Stimulated activated CD8-positive, alpha-beta memory T cell treated with anti-CD3 and anti-CD28 coated beads, Interleukin-15, amount 100 ng/mL, for 4 hours (primary cell): ENCODE measurements around the gene FCN1.

Experiments
- DNase-seq, 2 donors: peaks; one replicate each; pipeline ENCODE4 v3.0.0-alpha.2; 2020; ENCODE audit warnings: low read depth in 2 of 2

Gene FCN1

DNA sequence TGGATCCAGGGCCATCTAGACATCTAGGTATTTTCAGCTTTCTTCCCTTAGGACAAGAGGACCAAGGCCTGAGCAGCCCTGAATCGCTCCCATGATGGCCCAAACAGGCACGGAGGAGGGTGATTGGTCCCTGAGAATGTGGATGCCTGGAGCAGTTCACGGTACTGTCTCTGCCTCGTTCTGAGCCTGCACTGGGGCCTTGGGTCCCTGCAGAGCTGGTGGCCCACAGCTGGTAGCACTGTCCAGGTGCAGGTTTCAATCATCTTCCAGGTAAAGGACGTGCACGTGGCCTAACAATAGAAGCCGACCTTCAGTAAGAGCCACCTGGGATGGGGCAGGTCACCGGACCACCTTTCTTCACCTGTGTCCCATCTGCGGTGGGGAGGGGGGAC is 19.4 kb upstream of the FCN1 start:
- no peak for DNase-seq

GRCh38 chr9:134936346-134937163 is 18.8 kb upstream of the FCN1 start:
- DNase-seq, result no peak

DNA sequence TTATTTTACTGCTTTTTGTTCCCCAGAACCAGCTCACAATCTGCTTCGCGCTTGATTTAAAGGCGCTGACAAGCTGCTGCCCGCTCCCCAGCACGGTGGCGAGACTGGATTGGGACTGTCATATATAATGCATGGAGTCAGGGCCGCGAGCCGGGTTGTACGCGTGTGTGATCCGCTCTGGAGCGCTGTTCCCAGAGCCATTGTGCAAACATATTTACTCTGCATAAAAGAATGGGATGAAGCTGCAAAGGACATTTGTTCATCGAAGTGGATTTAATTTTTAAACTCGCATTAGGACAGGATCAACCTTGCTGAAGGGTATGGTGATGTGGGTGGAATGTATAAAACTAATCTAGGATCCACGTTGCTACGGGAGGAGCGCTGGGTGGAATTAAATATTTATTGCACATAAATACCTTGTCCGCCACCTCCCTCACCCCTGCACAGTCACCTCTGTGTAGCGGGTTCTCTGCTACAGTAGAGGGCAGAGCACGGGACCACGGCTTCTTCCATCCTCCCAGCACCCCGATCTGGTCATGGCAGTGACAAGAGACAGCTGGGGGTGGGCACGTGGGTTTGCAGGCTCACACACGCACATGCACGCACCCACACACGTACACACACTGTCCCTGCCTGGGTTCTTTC is 18.1 kb upstream of the FCN1 start:
- DNase-seq, result no peak

- DNase-seq, result no peak
These were observed 17.4 kb upstream of the FCN1 start for GRCh38 chr9:134935056-134935640.

GRCh38 chr9:134933076-134933659 is 15.5 kb upstream of the FCN1 start:
- no peak for DNase-seq

GRCh38 chr9:134932606-134933005 is 14.9 kb upstream of the FCN1 start:
- no peak for DNase-seq

DNA sequence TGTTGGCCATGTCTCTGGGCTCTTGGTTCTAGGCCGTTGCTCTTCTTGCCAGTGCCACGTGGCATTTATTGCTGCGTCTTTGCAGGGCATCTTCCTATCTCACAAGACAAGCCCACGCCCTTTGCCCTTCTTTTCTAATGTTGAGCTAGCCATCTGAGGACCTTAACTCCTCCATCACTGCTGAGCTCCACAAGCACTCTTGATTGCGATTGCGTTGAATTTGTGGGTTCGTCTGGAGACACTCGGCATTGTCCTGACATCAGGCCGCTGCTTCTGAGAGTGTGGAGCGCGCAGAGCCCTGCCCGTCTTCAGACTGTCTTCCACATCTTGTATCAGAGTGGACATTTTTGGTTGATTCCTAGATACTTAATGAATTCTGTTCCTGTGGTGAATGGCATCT is 14.5 kb upstream of the FCN1 start:
- DNase-seq, result no peak

- no peak for DNase-seq
These were observed 12.7 kb upstream of the FCN1 start for GRCh38 chr9:134930398-134930797.

DNA sequence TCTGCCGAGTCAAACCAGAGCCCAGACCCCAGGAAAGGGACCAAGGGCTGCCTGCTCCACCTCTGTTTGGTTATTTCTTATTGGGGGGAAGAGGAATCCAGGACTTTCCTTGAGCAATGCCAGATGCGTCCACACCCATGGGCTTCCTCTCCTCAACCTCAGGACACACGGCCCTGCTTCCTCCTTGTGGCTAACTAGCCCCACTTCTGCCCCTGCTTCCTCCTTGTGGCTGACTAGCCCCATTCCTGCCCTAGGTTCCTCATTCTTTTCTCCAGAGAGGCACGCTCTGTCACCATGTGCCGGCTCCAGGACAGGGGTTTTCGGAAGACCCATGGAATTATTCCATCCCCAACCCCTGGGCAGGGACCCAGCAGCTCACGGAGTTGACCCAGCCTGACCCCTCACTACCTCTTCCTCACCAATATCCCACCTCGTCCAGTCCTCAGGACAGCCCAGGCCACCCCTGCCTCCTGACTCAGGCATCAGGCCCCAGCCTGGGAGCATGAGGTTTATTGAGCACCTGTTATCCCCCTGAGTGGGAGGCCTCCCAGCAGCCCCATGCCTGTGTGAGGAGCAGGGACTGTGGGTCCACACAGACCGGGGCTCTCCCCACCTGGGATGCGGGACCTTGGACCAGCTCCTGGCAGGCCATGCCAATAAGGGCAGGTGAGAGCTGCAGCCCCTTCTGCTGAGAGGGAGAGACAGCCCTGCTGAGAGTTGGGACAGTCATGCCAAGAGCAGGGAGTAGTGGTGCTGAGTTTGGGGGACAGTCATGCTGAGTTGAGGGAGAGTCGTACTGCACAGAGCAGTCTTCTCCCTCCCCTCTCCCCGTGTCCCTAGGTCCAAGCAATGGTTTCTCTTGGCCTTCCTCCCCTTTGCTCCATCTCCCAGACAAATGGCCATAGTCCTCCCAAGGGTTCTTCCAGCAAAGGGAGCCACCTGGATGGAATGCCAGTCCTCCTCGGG is 11.8 kb upstream of the FCN1 start:
- no peak for DNase-seq

GRCh38 chr9:134928436-134929192 is 10.9 kb upstream of the FCN1 start:
- no peak for DNase-seq

- no peak for DNase-seq
These were observed 7.3 kb upstream of the FCN1 start for GRCh38 chr9:134925011-134925511.

DNA sequence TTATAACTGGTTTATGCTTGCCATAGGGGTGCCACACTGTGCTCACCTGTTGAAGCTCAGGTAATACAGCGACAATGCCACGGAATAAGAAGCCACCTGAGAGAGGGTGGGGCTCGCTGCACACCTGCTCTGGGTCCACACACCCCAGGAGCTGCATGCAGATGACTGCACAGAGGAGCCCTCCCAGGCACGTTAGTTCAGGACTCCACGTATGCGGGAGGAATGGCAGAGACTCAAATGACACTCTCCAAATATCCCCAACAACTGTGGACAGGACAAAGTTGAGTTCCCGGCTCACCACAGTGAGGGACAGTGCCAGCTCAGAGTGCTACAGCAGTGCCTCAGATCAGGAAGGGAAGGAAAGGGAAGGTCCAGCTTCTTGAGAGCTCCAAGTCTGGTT is 5.8 kb upstream of the FCN1 start:
- DNase-seq, result no peak

GRCh38 chr9:134922932-134923240 is 5.2 kb upstream of the FCN1 start:
- no peak for DNase-seq

DNA sequence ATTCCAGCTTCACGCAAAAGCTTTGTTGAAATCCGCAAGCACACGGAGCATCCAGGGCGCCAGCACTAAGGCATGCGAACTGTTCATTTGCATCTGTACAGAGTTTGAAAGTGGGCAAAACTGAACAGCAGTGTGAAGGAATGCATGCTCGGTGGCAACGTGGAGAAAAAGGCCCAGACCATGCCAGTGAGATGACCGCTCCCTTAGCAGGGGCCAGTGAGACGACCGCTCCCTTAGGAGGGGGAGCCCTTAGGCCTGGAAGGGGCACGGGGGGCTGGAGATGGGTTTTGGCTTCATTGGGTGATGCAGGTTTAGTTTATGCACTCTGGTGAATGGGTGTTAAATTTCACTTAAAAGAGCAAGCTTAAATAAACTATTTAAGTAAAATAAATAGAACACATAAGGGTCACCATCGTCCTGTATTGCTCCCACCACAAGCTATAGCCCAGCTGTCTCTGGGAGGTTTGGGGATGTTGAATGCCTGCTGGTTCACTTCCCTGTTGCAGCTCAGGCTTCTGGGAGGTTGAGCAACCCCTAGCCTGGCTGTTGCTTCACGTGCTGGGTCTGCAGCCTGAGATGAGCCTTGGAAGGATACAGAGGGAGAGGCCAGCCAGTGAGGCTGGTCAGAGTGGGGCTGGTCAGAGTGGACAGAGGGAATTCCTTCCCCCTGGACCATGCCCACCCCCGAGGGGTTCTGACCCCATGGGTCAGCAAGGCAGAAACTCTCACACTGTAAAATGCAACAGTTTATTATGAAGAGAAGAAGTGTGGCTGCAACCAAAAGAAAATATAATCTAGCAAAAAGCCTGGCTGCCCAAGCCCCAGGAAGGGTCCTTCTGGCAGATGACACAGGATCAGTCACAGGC is 4.6 kb upstream of the FCN1 start:
- DNase-seq, result no peak

DNA sequence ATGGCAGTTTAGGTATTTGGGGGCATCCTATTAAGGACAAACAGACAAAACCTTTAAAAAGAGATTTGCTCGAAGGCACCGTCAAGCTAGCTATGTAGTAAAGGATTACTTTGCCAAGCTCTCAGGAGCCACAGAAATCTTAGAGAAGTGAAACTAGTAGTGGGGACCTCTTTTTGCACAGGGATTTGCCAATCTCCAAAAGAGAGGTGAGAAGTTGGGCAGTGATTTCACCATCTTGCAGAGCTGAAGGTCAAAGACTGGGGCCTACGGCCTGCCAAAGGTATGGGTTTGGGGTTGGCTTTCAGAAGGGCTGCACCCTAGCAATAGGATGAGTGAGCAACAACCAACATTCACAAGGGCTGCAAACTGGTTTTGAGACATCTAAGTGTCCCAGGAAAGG is 1.6 kb upstream of the FCN1 start:
- DNase-seq, result no peak

DNA sequence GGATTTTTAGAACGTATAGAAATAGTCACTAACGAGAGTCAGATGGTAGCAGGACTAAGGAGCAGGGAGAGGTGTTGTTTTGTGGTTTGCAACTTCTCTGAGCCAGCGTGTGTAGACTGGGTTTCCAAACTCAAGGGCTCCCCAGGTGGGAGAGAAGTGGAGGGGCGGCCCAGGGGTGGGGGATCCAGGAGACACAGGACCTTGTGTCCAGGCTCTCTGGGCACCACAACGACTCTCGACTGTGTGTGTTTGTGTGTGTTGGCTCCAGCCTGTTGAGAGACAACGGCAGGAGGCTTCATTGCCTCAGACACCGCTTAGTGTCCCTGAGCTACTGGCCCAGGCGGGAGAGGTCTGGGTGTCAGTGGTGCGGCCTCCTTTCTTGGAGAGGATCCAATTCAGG is 934 bp upstream of the FCN1 start:
- DNase-seq, result no peak

DNA sequence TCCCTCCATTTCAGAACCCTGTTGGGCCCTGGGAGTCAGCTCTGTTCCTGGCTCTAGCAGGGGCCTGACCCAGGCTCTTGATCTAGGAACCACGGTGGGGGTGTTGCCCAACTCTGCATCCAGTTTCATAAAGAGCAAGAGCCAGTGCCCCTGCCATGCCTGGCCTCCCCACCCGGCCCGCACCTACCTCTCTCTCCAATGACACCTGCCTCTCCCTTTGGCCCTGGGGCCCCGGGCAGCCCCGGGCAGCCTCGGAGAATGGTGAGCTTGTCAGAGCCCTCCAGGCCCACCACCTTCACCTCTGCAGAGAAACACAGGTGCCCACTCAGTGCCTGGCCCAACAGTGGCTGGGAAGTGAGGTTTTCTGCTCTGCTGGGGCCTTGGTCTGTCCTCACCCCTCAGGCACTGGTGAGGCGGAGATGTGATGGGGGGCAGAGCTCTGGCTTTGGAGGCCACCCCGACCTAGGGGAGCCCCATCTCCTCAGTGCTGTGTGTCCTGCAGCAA is 1.5 kb downstream of the FCN1 start:
- no peak for DNase-seq

DNA sequence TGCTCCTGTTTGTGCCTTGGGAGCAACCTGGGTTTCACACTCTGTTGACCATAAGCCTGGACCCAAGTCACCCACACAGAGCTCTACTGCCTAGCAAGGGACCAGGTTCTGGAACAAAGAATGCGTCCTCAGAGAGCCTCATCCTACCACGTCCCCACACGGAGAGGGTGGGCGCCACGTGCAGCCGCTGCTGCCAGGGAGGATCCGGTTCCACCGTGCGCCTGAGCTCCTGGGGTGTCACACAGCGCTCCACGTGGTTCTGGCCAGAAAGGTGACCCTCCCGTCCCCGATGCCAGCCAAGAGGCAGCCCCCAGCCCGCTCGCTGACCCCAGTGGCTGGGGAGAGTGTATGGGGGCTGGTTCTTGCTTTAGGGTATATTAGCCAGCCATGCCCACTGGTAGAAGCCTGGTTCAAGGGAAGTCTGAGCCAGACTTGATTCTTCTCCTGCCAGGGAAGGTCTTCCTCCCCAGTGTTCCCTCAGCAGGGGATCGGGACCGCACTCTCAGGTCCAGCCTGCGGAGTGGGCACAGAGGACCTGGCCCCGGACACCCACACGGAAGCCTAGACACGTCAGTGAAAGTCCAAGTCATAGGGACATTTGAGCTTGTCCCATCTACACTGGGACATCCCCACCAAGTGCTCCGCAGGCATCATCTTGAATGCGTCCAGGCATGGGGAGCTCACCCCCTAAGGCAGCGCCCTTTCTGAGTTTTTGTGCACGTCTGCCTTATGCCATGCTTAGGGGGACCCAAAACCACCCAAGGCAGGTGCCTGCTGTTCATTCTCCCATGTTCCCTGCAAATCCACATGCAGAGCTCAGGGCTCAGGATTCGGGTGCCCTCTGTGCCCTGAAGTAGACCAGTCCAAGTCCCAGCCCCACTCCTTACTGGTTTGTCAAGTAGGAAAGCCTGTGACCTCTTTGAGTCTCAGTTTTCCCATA is 2.4 kb downstream of the FCN1 start:
- no peak for DNase-seq

DNA sequence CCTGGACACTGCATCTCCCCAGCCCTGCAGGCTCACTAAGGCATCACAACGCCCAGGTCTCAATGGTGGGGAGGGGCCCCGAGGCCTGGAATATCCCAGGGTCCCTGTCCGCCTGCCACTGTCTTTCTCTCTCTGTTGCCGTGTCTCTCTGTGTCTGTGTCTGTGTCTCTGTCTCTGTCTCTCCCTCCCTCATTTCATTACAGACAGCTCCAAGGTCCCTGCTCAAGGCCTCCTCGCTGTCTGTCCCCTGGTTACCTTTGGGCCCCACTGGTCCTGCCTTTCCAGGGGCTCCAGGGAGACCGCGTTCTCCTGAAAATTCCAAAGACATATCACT is 3.2 kb downstream of the FCN1 start:
- DNase-seq, result no peak
